IMR-90 (cell line): ENCODE data around the gene SLC24A3. TPM values are rescaled to one million over a fixed set of nuclear protein-coding genes. Genes with fewer than 3 reads are reported as not detected.

Experiments
- ATAC-seq: fragments of 200-7000 bp; cut with Tn5 transposase; 2 replicates; pipeline ENCODE4 v1.9.1; 2020; ENCODE audit warnings: low read depth, mild to moderate bottlenecking, moderate library complexity
- BruUV-seq: library from RNA; stranded (reverse); fragments of 400-500 nt; replicated peaks from 2 replicates; lab custom pipeline; 2021; lab: Mats Ljungman, UMichigan
- CTCF ChIA-PET: fragments of 300-600 bp; formaldehyde crosslinking; extraction: SDS; loops from one replicate; lab custom pipeline; 2021; ENCODE audit warnings: antibody characterized with exemption; lab: Yijun Ruan, JAX
- POLR2A ChIA-PET: fragments of 300-600 bp; sonication (Branson Sonifier 250); formaldehyde crosslinking; loops from one replicate; lab custom pipeline; 2022; ENCODE audit warnings: antibody characterized with exemption; ENCODE audit not compliant: unreplicated experiment; lab: Charles Lee
- DNase-seq: peaks from one replicate; pipeline ENCODE4 v3.0.0; 2013
- H2AFZ ChIP-seq: replicated peaks from 2 replicates; pipeline ENCODE3; 2013; ENCODE audit warnings: low read length, mild to moderate bottlenecking; ENCODE audit not compliant: poor library complexity
- H2AK5ac ChIP-seq: 2 replicates; pipeline ENCODE4 v1.6.1; 2013; ENCODE audit warnings: low read depth, low read length, inconsistent platforms
- H2AK9ac ChIP-seq: replicated peaks from 2 replicates; pipeline ENCODE3; 2013; ENCODE audit warnings: mild to moderate bottlenecking, low read depth, low read length, moderate library complexity; ENCODE audit not compliant: poor library complexity
- H2BK120ac ChIP-seq: 2 replicates; pipeline ENCODE4 v1.6.1; 2013; ENCODE audit warnings: low read depth, low read length, inconsistent platforms
- H2BK15ac ChIP-seq: 3 replicates; pipeline ENCODE4 v1.6.1; 2013; ENCODE audit warnings: low read depth, low read length, inconsistent platforms
- H2BK20ac ChIP-seq: 2 replicates; pipeline ENCODE4 v1.6.1; 2013; ENCODE audit warnings: low read depth, mild to moderate bottlenecking, inconsistent platforms, low read length, moderate library complexity
- H2BK5ac ChIP-seq: 2 replicates; pipeline ENCODE4 v1.6.1; 2013; ENCODE audit warnings: mild to moderate bottlenecking, low read depth, low read length, inconsistent platforms; ENCODE audit not compliant: poor library complexity, severe bottlenecking
- H3K14ac ChIP-seq: replicated peaks from 2 replicates; pipeline ENCODE4 v1.6.1; 2013; ENCODE audit warnings: low read depth, low read length, inconsistent platforms
- H3K18ac ChIP-seq: 2 replicates; pipeline ENCODE4 v1.6.1; 2013; ENCODE audit warnings: low read depth, low read length, control low read depth
- H3K23ac ChIP-seq: 2 replicates; pipeline ENCODE4 v1.6.1; 2013; ENCODE audit warnings: low read depth, low read length, inconsistent platforms
- H3K27ac ChIP-seq: 2 replicates; pipeline ENCODE4 v1.5.1; 2013; ENCODE audit warnings: mild to moderate bottlenecking, control low read depth, low read length; ENCODE audit not compliant: insufficient read depth
- H3K27me3 ChIP-seq: 2 replicates; pipeline ENCODE4 v1.6.1; 2013; ENCODE audit warnings: low read length; ENCODE audit not compliant: control insufficient read depth, insufficient read depth
- H3K36me3 ChIP-seq: 2 replicates; pipeline ENCODE4 v1.6.1; 2013; ENCODE audit warnings: low read length, mixed read lengths; ENCODE audit not compliant: control insufficient read depth, insufficient read depth
- H3K4ac ChIP-seq: 2 replicates; pipeline ENCODE4 v1.6.1; 2013; ENCODE audit warnings: low read depth, low read length, inconsistent platforms
- H3K4me1 ChIP-seq: 2 replicates; pipeline ENCODE4 v1.6.1; 2013; ENCODE audit warnings: low read length, mixed read lengths; ENCODE audit not compliant: control insufficient read depth, insufficient read depth
- H3K4me2 ChIP-seq: 2 replicates; pipeline ENCODE4 v1.6.1; 2013; ENCODE audit warnings: low read depth, mild to moderate bottlenecking, control low read depth, low read length, moderate library complexity
- H3K4me3 ChIP-seq: 2 replicates; pipeline ENCODE4 v1.5.1; 2013; ENCODE audit warnings: low read depth, mild to moderate bottlenecking, control low read depth, low read length, moderate library complexity; ENCODE audit not compliant: insufficient read depth
- H3K56ac ChIP-seq: 2 replicates; pipeline ENCODE4 v1.6.1; 2013; ENCODE audit warnings: low read length, inconsistent platforms; ENCODE audit not compliant: insufficient read depth; ENCODE audit errors: extremely low read depth
- H3K79me1 ChIP-seq, 2 experiments: 2 replicates each; pipeline ENCODE4 v1.6.1; 2013; ENCODE audit warnings: low read length in 2 of 2, inconsistent platforms in 1 of 2, low read depth in 1 of 2
- H3K9ac ChIP-seq: 2 replicates; pipeline ENCODE4 v1.6.1; 2013; ENCODE audit warnings: low read depth, low read length, control low read depth
- H3K9me1 ChIP-seq: 2 replicates; pipeline ENCODE4 v1.6.1; 2013; ENCODE audit warnings: low read length, inconsistent platforms; ENCODE audit not compliant: insufficient read depth
- H3K9me3 ChIP-seq: 2 replicates; pipeline ENCODE4 v1.6.1; 2013; ENCODE audit warnings: low read length; ENCODE audit not compliant: control insufficient read depth, insufficient read depth
- H4K20me1 ChIP-seq: 2 replicates; pipeline ENCODE4 v1.6.1; 2013; ENCODE audit warnings: low read length, inconsistent platforms; ENCODE audit not compliant: insufficient read depth
- H4K5ac ChIP-seq: 2 replicates; pipeline ENCODE4 v1.6.1; 2013; ENCODE audit warnings: mild to moderate bottlenecking, low read depth, low read length, control low read depth
- H4K8ac ChIP-seq, 2 experiments: 2 replicates each; pipeline ENCODE4 v1.6.1; 2013; ENCODE audit warnings: low read depth in 2 of 2, low read length in 2 of 2, control low read depth in 1 of 2, inconsistent platforms in 1 of 2
- H4K91ac ChIP-seq: 2 replicates; pipeline ENCODE4 v1.6.1; 2013; ENCODE audit warnings: low read depth, low read length, inconsistent platforms; ENCODE audit not compliant: insufficient read depth
- BHLHE40 ChIP-seq: fragments of 150-350 bp; IDR thresholded peaks from 2 replicates; pipeline ENCODE4 v1.6.1; 2016; ENCODE audit warnings: mild to moderate bottlenecking, low read depth, low read length
- CHD1 ChIP-seq: IDR thresholded peaks from 2 replicates; pipeline ENCODE4 v1.6.1; 2012; ENCODE audit warnings: low read depth, low read length, improper control_type of control experiment
- MXI1 ChIP-seq: IDR thresholded peaks from 2 replicates; pipeline ENCODE4 v1.6.1; 2012; ENCODE audit warnings: low read depth, mild to moderate bottlenecking, low read length, moderate library complexity, borderline replicate concordance
- RAD21 ChIP-seq: IDR thresholded peaks from 2 replicates; pipeline ENCODE4 v1.6.1; 2012; ENCODE audit warnings: low read length, improper control_type of control experiment
- SMC3 ChIP-seq: fragments of 150-350 bp; IDR thresholded peaks from 2 replicates; pipeline ENCODE4 v1.6.1; 2016; ENCODE audit warnings: low read depth, mild to moderate bottlenecking, antibody characterized with exemption, low read length, moderate library complexity
- whole genome bisulfite sequencing, 2 experiments: methylation state at CpG; one replicate each; pipeline versions ENCODE4 v1.1.5 to v1.1.7; 2013; ENCODE audit warnings: missing lambda C conversion rate in 2 of 2; ENCODE audit not compliant: insufficient read length in 1 of 2; ENCODE audit errors: extremely low coverage in 2 of 2; 5-methylcytosine and 5-hydroxymethylcytosine counted together
- dilution Hi-C: fragments of 300-500 bp; cut with HindIII; formaldehyde crosslinking; loops from one replicate; pipeline ENCODE4 v1.14.3; 2018; ENCODE audit warnings: low sequenced_read_pairs; ENCODE audit not compliant: unreplicated experiment
- in situ Hi-C: fragments of 300-500 bp; cut with MboI; formaldehyde crosslinking; loops from 3 replicates; pipeline ENCODE4 v1.14.3; 2019; ENCODE audit warnings: low sequenced_read_pairs, inconsistent platforms, mixed read lengths
- intact Hi-C: fragments of 100-400 bp; cut with micrococcal nuclease; formaldehyde crosslinking; loops from 2 replicates; pipeline ENCODE4 v1.10.0; 2022
- polyA plus RNA-seq, 3 experiments: library from polyadenylated mRNA; depleted of rRNA; stranded (reverse); fragments of >200 nt; gene quantifications; 2 replicates each; pipeline ENCODE4 v1.2.3, GENCODE V29; 2012; ENCODE audit warnings: low replicate concordance in 1 of 3
- total RNA-seq: library from RNA; depleted of rRNA; stranded (reverse); fragments of >200 nt; gene quantifications from 2 replicates; pipeline ENCODE4 v1.2.3, GENCODE V29; 2012

Gene SLC24A3
- total and polyA plus RNA-seq, 2 of the 4 experiments (the other 2 are of a cell fraction) = not detected

DNA sequence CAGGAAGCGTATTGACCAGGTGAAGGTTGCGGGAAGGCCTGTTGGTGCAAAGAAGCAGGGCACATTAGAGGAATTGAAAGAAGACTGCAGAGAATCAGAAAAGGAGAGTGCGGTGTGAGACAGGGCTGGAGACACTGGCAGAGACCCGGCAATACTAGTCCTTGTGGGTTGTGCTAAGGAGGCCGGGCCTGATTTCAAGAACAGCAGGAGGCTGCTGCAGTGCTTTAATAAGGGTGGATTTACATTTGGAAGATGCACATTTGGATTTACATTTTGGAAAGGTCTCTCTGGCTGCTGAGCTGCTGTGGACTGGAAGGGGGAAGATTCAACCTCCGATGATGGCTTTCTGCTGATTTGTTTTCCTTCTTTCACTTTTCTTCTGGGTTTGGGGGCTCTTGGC lies 167.8 kb downstream of the SLC24A3 start:
- ChIA-PET POLR2A (no interaction called here), CTCF (no interaction called here)
- H3K4me2 ChIP-seq = no peak overlapping the region
- dilution Hi-C loops = no loop called here
- H4K8ac ChIP-seq = no peak overlapping the region
- no peak overlapping the region for H3K27ac ChIP-seq
- no peak overlapping the region for H2AK5ac ChIP-seq
- H3K9ac ChIP-seq = no peak overlapping the region
- H2AFZ ChIP-seq = no peak overlapping the region
- H3K9me1 ChIP-seq = no peaks in the 10 kb centered on the region
- ATAC-seq = no peak
- no peak overlapping the region for H3K18ac ChIP-seq
- H2BK20ac ChIP-seq = no peak overlapping the region
- no peak overlapping the region for H3K4me3 ChIP-seq
- no peak overlapping the region for H3K23ac ChIP-seq
- BruUV-seq = no TSS peak
- no peak for DNase-seq
- intact Hi-C loops = no loop called here
- H4K91ac ChIP-seq = no peak overlapping the region
- in situ Hi-C loops = no loop called here
- no peak overlapping the region for H3K14ac ChIP-seq
- TF ChIP-seq SMC3 = no peak
- TF ChIP-seq CHD1 = no peak
- TF ChIP-seq RAD21 = no peak
- TF ChIP-seq MXI1 = no peak
- TF ChIP-seq BHLHE40 = no peak
- H3K36me3 ChIP-seq = no peaks in the 10 kb centered on the region
- no peak overlapping the region for H2BK15ac ChIP-seq
- no peaks in the 10 kb centered on the region for H3K79me1 ChIP-seq
- no peaks in the 10 kb centered on the region for H4K20me1 ChIP-seq
- no peak overlapping the region for H2AK9ac ChIP-seq
- H2BK120ac ChIP-seq = no peak overlapping the region
- H2BK5ac ChIP-seq = no peak overlapping the region
- no peaks in the 10 kb centered on the region for H3K4me1 ChIP-seq
- H3K56ac ChIP-seq = no peak overlapping the region
- H4K5ac ChIP-seq = no peak overlapping the region
- H3K9me3 ChIP-seq = no peaks in the 10 kb centered on the region
- 83% methylated on average over 3 of the region's 6 CpGs; no CpG with 5 or more reads in 1 of the 2 experiments for WGBS, 2 experiments
- H3K4ac ChIP-seq = no peak overlapping the region
- no peaks in the 10 kb centered on the region for H3K27me3 ChIP-seq
